GM10266 (cell line): ENCODE results near the gene MC4R.

Source experiments
- DNase-seq: peaks from one replicate; pipeline ENCODE4 v3.0.0; 2012; ENCODE audit errors: extremely low spot score
- TF ChIP-seq, protein P1 (sequence below): IDR thresholded peaks from 2 replicates; pipeline ENCODE4 v1.5.1; 2012; ENCODE audit warnings: mild to moderate bottlenecking, low read depth; ENCODE audit not compliant: control insufficient read depth, insufficient read depth; ENCODE audit errors: missing control alignments

The MC4R gene

DNA sequence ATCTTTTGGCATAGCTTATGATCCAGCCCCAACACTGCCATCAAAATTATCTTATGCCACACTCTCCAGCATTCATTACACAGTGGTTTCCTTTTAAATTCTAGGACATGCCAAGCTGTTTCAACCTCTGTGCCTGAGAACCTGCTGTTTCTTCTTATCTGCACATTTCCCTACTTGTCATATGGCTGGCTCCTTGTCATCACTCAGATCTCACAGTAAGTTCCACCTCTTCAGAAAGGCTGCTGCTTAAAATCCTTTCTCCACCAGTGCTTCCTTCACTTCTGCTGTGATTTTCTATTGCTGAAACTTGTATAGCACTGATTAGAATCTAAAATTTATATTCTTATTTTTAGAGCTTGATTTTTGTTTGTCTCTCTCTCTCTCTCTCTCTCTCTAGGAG, 43.4 kb downstream of the MC4R start:
- TF ChIP-seq, protein P1, sequence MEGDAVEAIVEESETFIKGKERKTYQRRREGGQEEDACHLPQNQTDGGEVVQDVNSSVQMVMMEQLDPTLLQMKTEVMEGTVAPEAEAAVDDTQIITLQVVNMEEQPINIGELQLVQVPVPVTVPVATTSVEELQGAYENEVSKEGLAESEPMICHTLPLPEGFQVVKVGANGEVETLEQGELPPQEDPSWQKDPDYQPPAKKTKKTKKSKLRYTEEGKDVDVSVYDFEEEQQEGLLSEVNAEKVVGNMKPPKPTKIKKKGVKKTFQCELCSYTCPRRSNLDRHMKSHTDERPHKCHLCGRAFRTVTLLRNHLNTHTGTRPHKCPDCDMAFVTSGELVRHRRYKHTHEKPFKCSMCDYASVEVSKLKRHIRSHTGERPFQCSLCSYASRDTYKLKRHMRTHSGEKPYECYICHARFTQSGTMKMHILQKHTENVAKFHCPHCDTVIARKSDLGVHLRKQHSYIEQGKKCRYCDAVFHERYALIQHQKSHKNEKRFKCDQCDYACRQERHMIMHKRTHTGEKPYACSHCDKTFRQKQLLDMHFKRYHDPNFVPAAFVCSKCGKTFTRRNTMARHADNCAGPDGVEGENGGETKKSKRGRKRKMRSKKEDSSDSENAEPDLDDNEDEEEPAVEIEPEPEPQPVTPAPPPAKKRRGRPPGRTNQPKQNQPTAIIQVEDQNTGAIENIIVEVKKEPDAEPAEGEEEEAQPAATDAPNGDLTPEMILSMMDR, result no peak
- no peak for DNase-seq

DNA sequence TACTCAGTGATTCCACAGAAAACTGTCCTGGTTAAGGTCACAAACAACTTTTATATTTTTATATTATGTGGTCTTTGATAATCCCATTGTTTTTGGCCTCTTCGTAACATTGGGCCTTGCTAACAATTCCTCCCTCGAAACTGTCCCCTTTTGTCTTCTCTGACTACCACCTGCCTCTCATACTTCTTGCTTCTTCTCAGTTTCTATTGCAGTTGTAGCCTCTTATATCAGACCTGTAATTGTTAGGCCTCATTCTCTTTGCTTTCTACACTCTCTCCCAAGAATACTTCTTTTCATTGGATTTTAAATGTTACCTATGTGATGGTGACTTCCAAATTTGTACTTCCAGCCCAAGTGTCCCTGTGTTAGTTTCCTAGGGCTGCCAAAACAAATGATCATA, 44.7 kb downstream of the MC4R start:
- TF ChIP-seq, protein P1, result no peak
- no peak for DNase-seq

DNA sequence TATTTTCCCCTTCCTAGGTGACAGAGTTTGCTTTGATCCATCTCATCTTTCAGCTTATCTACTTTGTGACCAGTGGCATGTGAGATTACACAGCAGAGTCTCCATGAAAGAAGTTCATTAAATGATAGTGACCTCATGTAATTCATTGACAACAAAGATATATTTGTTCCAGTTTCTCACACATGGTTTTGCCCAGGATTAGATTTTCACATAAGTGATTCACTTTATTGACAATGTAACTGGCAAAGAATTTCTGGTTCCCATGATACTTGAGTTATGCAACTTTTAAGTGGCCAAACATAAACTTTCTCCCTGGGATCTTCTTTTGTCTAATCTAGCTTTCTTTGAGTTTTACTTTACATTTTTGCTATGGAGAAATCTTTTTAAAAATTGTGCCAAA, 50.0 kb downstream of the MC4R start:
- TF ChIP-seq, protein P1, result no peak
- no peak for DNase-seq
